HepG2 (cell line): Measurements from ENCODE around the gene NCAM2. TPM values are rescaled to one million over a fixed set of nuclear protein-coding genes. Genes with fewer than 3 reads are reported as not detected.

Experiments used
- polyA plus RNA-seq, 8 experiments: library from polyadenylated mRNA; depleted of rRNA in 3 of 8; stranded (reverse) in 7 of 8; unstranded in 1 of 8; fragments of >200 nt; fragmentation: Illumina TruSeq in 4 of 8; extraction: Trizol in 4 of 8; gene quantifications; 2 replicates each; pipeline versions ENCODE4 v1.2.1 to v1.2.3, GENCODE V29; 2011 to 2016; ENCODE audit warnings: low read depth in 4 of 8, missing spikeins in 1 of 8, mixed read lengths in 1 of 8; ENCODE audit not compliant: insufficient read depth in 1 of 8
- total RNA-seq, 5 experiments: library from RNA; depleted of rRNA; stranded (reverse); fragments of >200 nt; fragmentation: Illumina TruSeq; extraction: Trizol; gene quantifications; 2 replicates each; pipeline ENCODE4 v1.2.3, GENCODE V29; 2016; ENCODE audit warnings: low read depth in 1 of 5
- TF ChIP-seq, protein P1 (sequence below): sonication (generic); formaldehyde crosslinking; IDR thresholded peaks from 2 replicates; pipeline ENCODE4 v1.4.0; 2020; ENCODE audit warnings: missing genetic modification reagents
- TF ChIP-seq, protein P2 (sequence below): IDR thresholded peaks from 2 replicates; pipeline ENCODE4 v1.6.1; 2016; ENCODE audit warnings: low read depth, missing genetic modification reagents, missing compliant biosample characterization
- TF ChIP-seq, protein P3 (sequence below): sonication (generic); formaldehyde crosslinking; IDR thresholded peaks from 2 replicates; pipeline ENCODE4 v1.8.0; 2022; ENCODE audit warnings: missing genetic modification reagents, mild to moderate bottlenecking, borderline replicate concordance

The NCAM2 gene
- total and polyA plus RNA-seq, 2 of the 13 experiments (the other 11 are each of a cell fraction or from before 2014, with no cell fraction given): not detected

DNA sequence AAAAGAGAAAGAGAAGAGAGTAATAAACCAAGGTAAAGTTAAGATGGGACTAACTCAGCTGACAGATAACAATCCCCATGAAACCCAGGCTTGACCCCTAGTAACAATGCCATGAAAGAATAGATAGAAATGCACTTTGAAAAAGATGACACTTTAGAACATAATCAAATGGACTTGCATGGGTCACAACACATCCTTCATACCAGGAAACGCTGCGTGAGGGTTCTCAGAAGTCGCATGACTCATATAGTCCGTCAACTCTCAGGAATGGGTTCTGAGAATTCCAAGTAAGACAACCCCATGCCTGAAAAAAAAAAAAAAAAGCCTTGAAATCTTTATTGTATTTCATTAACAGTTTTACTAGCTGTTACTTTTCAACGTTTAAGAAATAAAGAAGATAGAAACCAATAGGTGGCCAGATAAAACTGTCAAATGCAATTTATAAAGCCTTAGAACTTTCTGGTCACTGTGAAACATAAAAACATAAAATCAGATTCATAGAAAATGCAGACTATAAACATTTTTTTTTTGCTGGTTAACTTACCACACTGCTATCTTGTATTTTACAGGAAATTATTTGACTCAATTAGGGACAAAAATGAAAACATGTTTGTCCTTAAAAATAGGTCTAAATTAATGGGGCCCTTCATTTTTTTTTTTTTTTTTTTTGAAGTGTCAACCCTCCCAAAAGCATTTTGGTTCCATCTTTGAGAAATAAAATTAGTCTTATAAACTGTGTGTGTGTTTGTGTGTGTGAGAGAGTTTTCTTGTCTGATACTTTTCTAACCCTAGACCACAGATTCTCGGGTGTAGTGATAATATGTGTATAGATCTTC, 202.1 kb downstream of the NCAM2 start (continued):
- TF ChIP-seq, protein P1, sequence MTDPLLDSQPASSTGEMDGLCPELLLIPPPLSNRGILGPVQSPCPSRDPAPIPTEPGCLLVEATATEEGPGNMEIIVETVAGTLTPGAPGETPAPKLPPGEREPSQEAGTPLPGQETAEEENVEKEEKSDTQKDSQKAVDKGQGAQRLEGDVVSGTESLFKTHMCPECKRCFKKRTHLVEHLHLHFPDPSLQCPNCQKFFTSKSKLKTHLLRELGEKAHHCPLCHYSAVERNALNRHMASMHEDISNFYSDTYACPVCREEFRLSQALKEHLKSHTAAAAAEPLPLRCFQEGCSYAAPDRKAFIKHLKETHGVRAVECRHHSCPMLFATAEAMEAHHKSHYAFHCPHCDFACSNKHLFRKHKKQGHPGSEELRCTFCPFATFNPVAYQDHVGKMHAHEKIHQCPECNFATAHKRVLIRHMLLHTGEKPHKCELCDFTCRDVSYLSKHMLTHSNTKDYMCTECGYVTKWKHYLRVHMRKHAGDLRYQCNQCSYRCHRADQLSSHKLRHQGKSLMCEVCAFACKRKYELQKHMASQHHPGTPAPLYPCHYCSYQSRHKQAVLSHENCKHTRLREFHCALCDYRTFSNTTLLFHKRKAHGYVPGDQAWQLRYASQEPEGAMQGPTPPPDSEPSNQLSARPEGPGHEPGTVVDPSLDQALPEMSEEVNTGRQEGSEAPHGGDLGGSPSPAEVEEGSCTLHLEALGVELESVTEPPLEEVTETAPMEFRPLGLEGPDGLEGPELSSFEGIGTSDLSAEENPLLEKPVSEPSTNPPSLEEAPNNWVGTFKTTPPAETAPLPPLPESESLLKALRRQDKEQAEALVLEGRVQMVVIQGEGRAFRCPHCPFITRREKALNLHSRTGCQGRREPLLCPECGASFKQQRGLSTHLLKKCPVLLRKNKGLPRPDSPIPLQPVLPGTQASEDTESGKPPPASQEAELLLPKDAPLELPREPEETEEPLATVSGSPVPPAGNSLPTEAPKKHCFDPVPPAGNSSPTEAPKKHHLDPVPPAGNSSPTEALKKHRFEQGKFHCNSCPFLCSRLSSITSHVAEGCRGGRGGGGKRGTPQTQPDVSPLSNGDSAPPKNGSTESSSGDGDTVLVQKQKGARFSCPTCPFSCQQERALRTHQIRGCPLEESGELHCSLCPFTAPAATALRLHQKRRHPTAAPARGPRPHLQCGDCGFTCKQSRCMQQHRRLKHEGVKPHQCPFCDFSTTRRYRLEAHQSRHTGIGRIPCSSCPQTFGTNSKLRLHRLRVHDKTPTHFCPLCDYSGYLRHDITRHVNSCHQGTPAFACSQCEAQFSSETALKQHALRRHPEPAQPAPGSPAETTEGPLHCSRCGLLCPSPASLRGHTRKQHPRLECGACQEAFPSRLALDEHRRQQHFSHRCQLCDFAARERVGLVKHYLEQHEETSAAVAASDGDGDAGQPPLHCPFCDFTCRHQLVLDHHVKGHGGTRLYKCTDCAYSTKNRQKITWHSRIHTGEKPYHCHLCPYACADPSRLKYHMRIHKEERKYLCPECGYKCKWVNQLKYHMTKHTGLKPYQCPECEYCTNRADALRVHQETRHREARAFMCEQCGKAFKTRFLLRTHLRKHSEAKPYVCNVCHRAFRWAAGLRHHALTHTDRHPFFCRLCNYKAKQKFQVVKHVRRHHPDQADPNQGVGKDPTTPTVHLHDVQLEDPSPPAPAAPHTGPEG (CRISPR knock-in tag): no peak
- TF ChIP-seq, protein P2, sequence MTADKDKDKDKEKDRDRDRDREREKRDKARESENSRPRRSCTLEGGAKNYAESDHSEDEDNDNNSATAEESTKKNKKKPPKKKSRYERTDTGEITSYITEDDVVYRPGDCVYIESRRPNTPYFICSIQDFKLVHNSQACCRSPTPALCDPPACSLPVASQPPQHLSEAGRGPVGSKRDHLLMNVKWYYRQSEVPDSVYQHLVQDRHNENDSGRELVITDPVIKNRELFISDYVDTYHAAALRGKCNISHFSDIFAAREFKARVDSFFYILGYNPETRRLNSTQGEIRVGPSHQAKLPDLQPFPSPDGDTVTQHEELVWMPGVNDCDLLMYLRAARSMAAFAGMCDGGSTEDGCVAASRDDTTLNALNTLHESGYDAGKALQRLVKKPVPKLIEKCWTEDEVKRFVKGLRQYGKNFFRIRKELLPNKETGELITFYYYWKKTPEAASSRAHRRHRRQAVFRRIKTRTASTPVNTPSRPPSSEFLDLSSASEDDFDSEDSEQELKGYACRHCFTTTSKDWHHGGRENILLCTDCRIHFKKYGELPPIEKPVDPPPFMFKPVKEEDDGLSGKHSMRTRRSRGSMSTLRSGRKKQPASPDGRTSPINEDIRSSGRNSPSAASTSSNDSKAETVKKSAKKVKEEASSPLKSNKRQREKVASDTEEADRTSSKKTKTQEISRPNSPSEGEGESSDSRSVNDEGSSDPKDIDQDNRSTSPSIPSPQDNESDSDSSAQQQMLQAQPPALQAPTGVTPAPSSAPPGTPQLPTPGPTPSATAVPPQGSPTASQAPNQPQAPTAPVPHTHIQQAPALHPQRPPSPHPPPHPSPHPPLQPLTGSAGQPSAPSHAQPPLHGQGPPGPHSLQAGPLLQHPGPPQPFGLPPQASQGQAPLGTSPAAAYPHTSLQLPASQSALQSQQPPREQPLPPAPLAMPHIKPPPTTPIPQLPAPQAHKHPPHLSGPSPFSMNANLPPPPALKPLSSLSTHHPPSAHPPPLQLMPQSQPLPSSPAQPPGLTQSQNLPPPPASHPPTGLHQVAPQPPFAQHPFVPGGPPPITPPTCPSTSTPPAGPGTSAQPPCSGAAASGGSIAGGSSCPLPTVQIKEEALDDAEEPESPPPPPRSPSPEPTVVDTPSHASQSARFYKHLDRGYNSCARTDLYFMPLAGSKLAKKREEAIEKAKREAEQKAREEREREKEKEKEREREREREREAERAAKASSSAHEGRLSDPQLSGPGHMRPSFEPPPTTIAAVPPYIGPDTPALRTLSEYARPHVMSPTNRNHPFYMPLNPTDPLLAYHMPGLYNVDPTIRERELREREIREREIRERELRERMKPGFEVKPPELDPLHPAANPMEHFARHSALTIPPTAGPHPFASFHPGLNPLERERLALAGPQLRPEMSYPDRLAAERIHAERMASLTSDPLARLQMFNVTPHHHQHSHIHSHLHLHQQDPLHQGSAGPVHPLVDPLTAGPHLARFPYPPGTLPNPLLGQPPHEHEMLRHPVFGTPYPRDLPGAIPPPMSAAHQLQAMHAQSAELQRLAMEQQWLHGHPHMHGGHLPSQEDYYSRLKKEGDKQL (CRISPR knock-in tag): no peak
- TF ChIP-seq, protein P3, sequence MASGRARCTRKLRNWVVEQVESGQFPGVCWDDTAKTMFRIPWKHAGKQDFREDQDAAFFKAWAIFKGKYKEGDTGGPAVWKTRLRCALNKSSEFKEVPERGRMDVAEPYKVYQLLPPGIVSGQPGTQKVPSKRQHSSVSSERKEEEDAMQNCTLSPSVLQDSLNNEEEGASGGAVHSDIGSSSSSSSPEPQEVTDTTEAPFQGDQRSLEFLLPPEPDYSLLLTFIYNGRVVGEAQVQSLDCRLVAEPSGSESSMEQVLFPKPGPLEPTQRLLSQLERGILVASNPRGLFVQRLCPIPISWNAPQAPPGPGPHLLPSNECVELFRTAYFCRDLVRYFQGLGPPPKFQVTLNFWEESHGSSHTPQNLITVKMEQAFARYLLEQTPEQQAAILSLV: no peak
